ENCODE measurements around the gene GPATCH2L. TPM values are rescaled to one million over a fixed set of nuclear protein-coding genes. Genes with fewer than 3 reads are reported as not detected.

Gene GPATCH2L
- total and polyA plus RNA-seq, 2 experiments from 2014 or later, result 19.6 to 94.4 TPM

GRCh38 chr14:76136476-76137110 lies 15.1 kb upstream of the GPATCH2L start:
- H3K4me2 ChIP-seq, result peak overlapping the region; percentile 65
- DNase-seq (ENCODE audit: low spot score) (no peak), ATAC-seq (no peak)
- peaks cover 31% of the 10 kb centered on the region; the same call in 2 of the 3 replicates for H3K4me1 Mint-ChIP-seq
- no peaks in the 10 kb centered on the region for H3K36me3 Mint-ChIP-seq (ENCODE audit: low read depth)
- peak overlapping the region; percentile 1; the same call in 1 of the 3 replicates for H3K4me3 Mint-ChIP-seq
- no peaks in the 10 kb centered on the region for H3K9me3 Mint-ChIP-seq
- H3K27ac ChIP-seq (ENCODE audit: low read depth), result no peak overlapping the region
- H3K4me1 ChIP-seq (ENCODE audit: insufficient read depth), result peaks cover 24% of the 10 kb centered on the region
- no peak for TF ChIP-seq POLR2AphosphoS5 (IDR thresholded peaks at IDR 0.05; ENCODE audit: low read depth)
- TF ChIP-seq ZNF331 (CRISPR knock-in tag; IDR thresholded peaks at IDR 0.05; ENCODE audit: low read depth), result no peak
- no peak for TF ChIP-seq JUNB (IDR thresholded peaks at IDR 0.05; ENCODE audit: unreplicated experiment)
- TF ChIP-seq REST (IDR thresholded peaks at IDR 0.05; ENCODE audit: unreplicated experiment), result no peak
- no peak for TF ChIP-seq CTCF (conservative IDR thresholded peaks at IDR 0.05; ENCODE audit: low read depth in 2 of 2)
- TF ChIP-seq NANOG (IDR thresholded peaks at IDR 0.05; ENCODE audit: borderline replicate concordance), result no peak
- no peak for TF ChIP-seq ZNF114 (CRISPR knock-in tag; IDR thresholded peaks at IDR 0.05)
- no peak for TF ChIP-seq EZH2 (IDR thresholded peaks at IDR 0.05; ENCODE audit: low read depth, unreplicated experiment)
- no peak for TF ChIP-seq ZNF462 (CRISPR knock-in tag; IDR thresholded peaks at IDR 0.05)
- TF ChIP-seq CREB1 (CRISPR knock-in tag; IDR thresholded peaks at IDR 0.05; ENCODE audit: low read depth), result no peak
- TF ChIP-seq STAT1 (IDR thresholded peaks at IDR 0.05; ENCODE audit: unreplicated experiment), result no peak
- TF ChIP-seq EZH2phosphoT487 (IDR thresholded peaks at IDR 0.05; ENCODE audit: unreplicated experiment), result no peak
- TF ChIP-seq ETS1 (IDR thresholded peaks at IDR 0.05), result no peak
- H3K79me2 ChIP-seq (replicated peaks; ENCODE audit: insufficient read depth), result no peaks in the 10 kb centered on the region
- 0 out of 2 replicates have a peak, but pooled peaks cover 7% of the 10 kb centered on the region for H3F3A ChIP-seq (replicated peaks; ENCODE audit: low read depth)
- H3K9me2 ChIP-seq (ENCODE audit: insufficient read depth), result no peaks in the 10 kb centered on the region
- peaks cover 88% of the 10 kb centered on the region for H3K27me3 ChIP-seq (ENCODE audit: insufficient read depth)
- peaks cover 51% of the 10 kb centered on the region for H3K27me3 Mint-ChIP-seq (ENCODE audit: insufficient read depth, low read depth, poor library complexity)
- H3K27ac Mint-ChIP-seq, result no peak overlapping the region
- H2AFZ ChIP-seq, result peak overlapping the region; percentile 18; the same call in 1 of the 2 replicates
- H3K4me3 ChIP-seq, result no peak overlapping the region
- no peaks in the 10 kb centered on the region for H3K36me3 ChIP-seq (ENCODE audit: insufficient read depth)
- H4K20me1 ChIP-seq (replicated peaks; ENCODE audit: insufficient read depth), result peaks cover 3% of the 10 kb centered on the region; the same call in 1 of the 2 replicates

Measured in GM23338 (cell line).